MCF 10A (cell line): ENCODE results near the gene FBXO7. TPM values are rescaled to one million over a fixed set of nuclear protein-coding genes. Genes with fewer than 3 reads are reported as not detected.
A peak's percentile ranks its signal among the peaks of the same experiment; 100 is the strongest.

Experiments used
- BruUV-seq: library from RNA; stranded (reverse); fragments of 400-500 nt; replicated peaks from 2 replicates; lab custom pipeline; 2021; lab: Mats Ljungman, UMichigan
- CTCF ChIA-PET: fragments of 300-600 bp; sonication (Branson Sonifier 250); formaldehyde crosslinking; extraction: SDS; loops from one replicate; lab custom pipeline; 2021; ENCODE audit warnings: antibody characterized with exemption, inconsistent platforms; lab: Yijun Ruan, JAX
- POLR2A ChIA-PET: fragments of 300-600, 350-650 bp; sonication (Branson Sonifier 250); formaldehyde crosslinking; extraction: SDS; loops from one replicate; lab custom pipeline; 2020; ENCODE audit warnings: antibody characterized with exemption, inconsistent platforms; lab: Yijun Ruan, JAX
- DNase-seq: peaks from one replicate; pipeline ENCODE4 v3.0.0-alpha.2; 2018; ENCODE audit not compliant: unreplicated experiment
- H3K27ac Mint-ChIP-seq: one replicate; pipeline ENCODE4 v1.8.0; 2022; ENCODE audit warnings: mild to moderate bottlenecking, low read depth, mixed read lengths; ENCODE audit not compliant: unreplicated experiment
- H3K27me3 Mint-ChIP-seq: one replicate; pipeline ENCODE4 v1.8.0; 2022; ENCODE audit warnings: mixed read lengths; ENCODE audit not compliant: insufficient read depth, unreplicated experiment
- H3K36me3 Mint-ChIP-seq: one replicate; pipeline ENCODE4 v1.8.0; 2022; ENCODE audit warnings: mild to moderate bottlenecking, moderate library complexity, mixed read lengths; ENCODE audit not compliant: insufficient read depth, unreplicated experiment
- H3K4me1 Mint-ChIP-seq: one replicate; pipeline ENCODE4 v1.8.0; 2022; ENCODE audit warnings: mixed read lengths; ENCODE audit not compliant: insufficient read depth, unreplicated experiment
- H3K4me3 Mint-ChIP-seq: one replicate; pipeline ENCODE4 v1.8.0; 2022; ENCODE audit warnings: mild to moderate bottlenecking, moderate library complexity, mixed read lengths; ENCODE audit not compliant: unreplicated experiment
- H3K9me3 Mint-ChIP-seq: one replicate; pipeline ENCODE4 v1.8.0; 2022; ENCODE audit warnings: mixed read lengths; ENCODE audit not compliant: unreplicated experiment
- intact Hi-C: fragments of 100-400 bp; cut with micrococcal nuclease; formaldehyde crosslinking; loops from 2 replicates; pipeline ENCODE4 v1.14.1; 2022
- total RNA-seq: library from RNA; stranded (reverse); gene quantifications from 2 replicates; pipeline ENCODE4 v1.2.3, GENCODE V29; 2022
- TF ChIP-seq, protein P1 (sequence below): fragments of 200-600 bp; IDR thresholded peaks from one replicate; pipeline ENCODE4 v1.8.0; 2022; ENCODE audit warnings: antibody characterized with exemption, mild to moderate bottlenecking; ENCODE audit not compliant: unreplicated experiment

The FBXO7 gene
- total RNA-seq, 1 experiment from 2014 or later = 76.9 TPM

- Mint-ChIP-seq H3K9me3 (no peaks in the 10 kb centered on the region), H3K36me3 (no peaks in the 10 kb centered on the region), H3K4me3 (peak overlapping the region; percentile 98), H3K27me3 (no peaks in the 10 kb centered on the region), H3K27ac (no peak overlapping the region), H3K4me1 (peaks cover 10% of the 10 kb centered on the region)
- CTCF ChIA-PET = interaction anchor here (0.5 to 4.4 kb wide), 18 partner anchors 9 to 732 kb away, joined by 3 to 57 read pairs (median 4); partner anchors contain the start of genes BPIFC and RTCB
- intact Hi-C loops = loop anchor here (2.0 to 10.0 kb wide), 4 partner anchors 61 to 497 kb away; partner anchors contain the start of gene RTCB
- TSS peak; percentile 63 for BruUV-seq
- POLR2A ChIA-PET = interaction anchor here (0.6 to 6.2 kb wide), 8 partner anchors 9 to 811 kb away, joined by 3 to 85 read pairs (median 4); partner anchors contain the start of genes BPIFC, PISD and RTCB
- TF ChIP-seq, protein P1, sequence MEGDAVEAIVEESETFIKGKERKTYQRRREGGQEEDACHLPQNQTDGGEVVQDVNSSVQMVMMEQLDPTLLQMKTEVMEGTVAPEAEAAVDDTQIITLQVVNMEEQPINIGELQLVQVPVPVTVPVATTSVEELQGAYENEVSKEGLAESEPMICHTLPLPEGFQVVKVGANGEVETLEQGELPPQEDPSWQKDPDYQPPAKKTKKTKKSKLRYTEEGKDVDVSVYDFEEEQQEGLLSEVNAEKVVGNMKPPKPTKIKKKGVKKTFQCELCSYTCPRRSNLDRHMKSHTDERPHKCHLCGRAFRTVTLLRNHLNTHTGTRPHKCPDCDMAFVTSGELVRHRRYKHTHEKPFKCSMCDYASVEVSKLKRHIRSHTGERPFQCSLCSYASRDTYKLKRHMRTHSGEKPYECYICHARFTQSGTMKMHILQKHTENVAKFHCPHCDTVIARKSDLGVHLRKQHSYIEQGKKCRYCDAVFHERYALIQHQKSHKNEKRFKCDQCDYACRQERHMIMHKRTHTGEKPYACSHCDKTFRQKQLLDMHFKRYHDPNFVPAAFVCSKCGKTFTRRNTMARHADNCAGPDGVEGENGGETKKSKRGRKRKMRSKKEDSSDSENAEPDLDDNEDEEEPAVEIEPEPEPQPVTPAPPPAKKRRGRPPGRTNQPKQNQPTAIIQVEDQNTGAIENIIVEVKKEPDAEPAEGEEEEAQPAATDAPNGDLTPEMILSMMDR = peak; percentile 63
- DNase-seq = peak; percentile 46
Observed at GRCh38 chr22:32473388-32473952, 1.1 kb upstream of the FBXO7 start.

DNA sequence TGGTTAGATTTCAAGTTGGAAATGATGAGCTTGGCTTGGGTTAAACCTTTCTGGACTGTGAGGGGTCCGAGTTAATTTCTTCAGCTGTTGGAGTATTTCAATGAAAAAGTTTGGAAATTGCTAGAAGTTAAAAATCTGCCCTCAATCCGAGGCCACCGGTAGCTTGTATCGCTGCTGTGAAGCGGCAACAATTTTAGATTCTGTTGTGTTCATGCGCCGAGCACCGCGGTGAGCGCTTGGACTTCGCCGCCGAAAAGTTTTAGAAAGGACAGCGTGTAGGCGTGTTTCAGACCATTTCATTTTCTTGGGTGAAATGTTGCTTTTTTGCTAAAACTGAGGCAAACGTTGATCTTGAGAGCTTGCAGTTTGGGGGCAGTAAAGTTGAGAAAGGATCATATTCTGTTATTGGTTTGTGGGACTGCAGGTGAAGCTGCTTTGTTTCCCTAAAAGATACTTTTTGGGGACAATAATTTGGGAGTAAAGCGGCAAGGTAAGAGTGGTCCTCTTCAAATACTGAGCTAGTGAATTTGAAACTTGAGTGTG is 928 bp downstream of the FBXO7 start:
- Mint-ChIP-seq H3K36me3 (peaks cover 6% of the 10 kb centered on the region), H3K4me1 (peaks cover 19% of the 10 kb centered on the region), H3K9me3 (no peaks in the 10 kb centered on the region), H3K27ac (peak overlapping the region; percentile 96), H3K27me3 (no peaks in the 10 kb centered on the region), H3K4me3 (peak overlapping the region; percentile 98)
- POLR2A ChIA-PET = interaction anchor here (0.6 to 6.2 kb wide), 18 partner anchors 11 to 815 kb away, joined by 3 to 85 read pairs (median 4); partner anchors contain the start of genes BPIFC and RTCB
- BruUV-seq = TSS peak; percentile 58
- CTCF ChIA-PET = interaction anchor here (0.6 to 4.4 kb wide), 8 partner anchors 11 to 859 kb away, joined by 3 to 57 read pairs (median 4); partner anchors contain the start of genes BPIFC and RTCB
- TF ChIP-seq, protein P1 = no peak
- DNase-seq = no peak
- intact Hi-C loops = loop anchor here (5.0 to 10.0 kb wide), 3 partner anchors 211 to 512 kb away; no protein-coding TSS in a partner anchor

- H3K9me3 Mint-ChIP-seq = no peaks in the 10 kb centered on the region
- no peaks in the 10 kb centered on the region for H3K27me3 Mint-ChIP-seq
- CTCF ChIA-PET = interaction anchor here (0.7 to 4.4 kb wide), 6 partner anchors 10 to 512 kb away, joined by 3 to 57 read pairs (median 3); partner anchors contain the start of gene RTCB
- TF ChIP-seq, protein P1 = no peak
- peaks cover 20% of the 10 kb centered on the region for H3K4me1 Mint-ChIP-seq
- peak overlapping the region; percentile 96 for H3K27ac Mint-ChIP-seq
- peak overlapping the region; percentile 98 for H3K4me3 Mint-ChIP-seq
- POLR2A ChIA-PET = interaction anchor here (0.7 to 6.2 kb wide), 10 partner anchors 10 to 816 kb away, joined by 3 to 85 read pairs (median 5); partner anchors contain the start of genes BPIFC and RTCB
- H3K36me3 Mint-ChIP-seq = peaks cover 9% of the 10 kb centered on the region
- intact Hi-C loops = loop anchor here (5.0 to 10.0 kb wide), 3 partner anchors 212 to 511 kb away; no protein-coding TSS in a partner anchor
- no peak for DNase-seq
- no TSS peak for BruUV-seq
Observed at GRCh38 chr22:32476281-32477195, 1.9 kb downstream of the FBXO7 start.
